GM12865 (cell line): ENCODE data around the gene SLC31A1.

ENCODE experiments used
- DNase-seq: peaks from one replicate; pipeline ENCODE4 v3.0.0; 2010; ENCODE audit warnings: low read depth
- H3K4me3 ChIP-seq: 2 replicates; pipeline ENCODE4 v1.5.1; 2011; ENCODE audit warnings: mild to moderate bottlenecking, low read depth, low read length, control low read depth
- TF ChIP-seq, protein P1 (sequence below): IDR thresholded peaks from 2 replicates; pipeline ENCODE4 v1.5.1; 2011; ENCODE audit warnings: low read length, control low read depth, low read depth, inconsistent platforms; ENCODE audit not compliant: insufficient read depth; ENCODE audit errors: missing control alignments

The SLC31A1 gene

DNA sequence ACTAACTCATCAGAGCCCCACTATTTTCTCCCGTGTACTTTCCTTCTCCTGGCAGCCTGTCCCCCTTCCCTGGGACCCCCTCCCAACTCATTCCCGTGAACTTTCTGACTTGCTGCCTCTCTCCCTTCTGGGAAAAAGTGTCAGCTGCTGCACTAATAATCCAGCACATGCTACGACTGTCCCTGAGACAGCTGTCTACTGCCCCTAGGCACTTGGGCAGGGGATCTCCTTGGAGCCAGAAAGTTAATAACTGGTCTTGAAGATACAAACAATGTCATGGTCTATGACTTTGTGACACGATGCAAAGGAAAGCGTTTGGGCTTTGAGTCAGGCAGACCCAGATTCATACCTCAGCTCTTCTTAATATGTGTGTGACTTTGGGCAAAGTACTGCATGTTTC lies 91.9 kb downstream of the SLC31A1 start:
- no peak overlapping the region for H3K4me3 ChIP-seq
- TF ChIP-seq, protein P1, sequence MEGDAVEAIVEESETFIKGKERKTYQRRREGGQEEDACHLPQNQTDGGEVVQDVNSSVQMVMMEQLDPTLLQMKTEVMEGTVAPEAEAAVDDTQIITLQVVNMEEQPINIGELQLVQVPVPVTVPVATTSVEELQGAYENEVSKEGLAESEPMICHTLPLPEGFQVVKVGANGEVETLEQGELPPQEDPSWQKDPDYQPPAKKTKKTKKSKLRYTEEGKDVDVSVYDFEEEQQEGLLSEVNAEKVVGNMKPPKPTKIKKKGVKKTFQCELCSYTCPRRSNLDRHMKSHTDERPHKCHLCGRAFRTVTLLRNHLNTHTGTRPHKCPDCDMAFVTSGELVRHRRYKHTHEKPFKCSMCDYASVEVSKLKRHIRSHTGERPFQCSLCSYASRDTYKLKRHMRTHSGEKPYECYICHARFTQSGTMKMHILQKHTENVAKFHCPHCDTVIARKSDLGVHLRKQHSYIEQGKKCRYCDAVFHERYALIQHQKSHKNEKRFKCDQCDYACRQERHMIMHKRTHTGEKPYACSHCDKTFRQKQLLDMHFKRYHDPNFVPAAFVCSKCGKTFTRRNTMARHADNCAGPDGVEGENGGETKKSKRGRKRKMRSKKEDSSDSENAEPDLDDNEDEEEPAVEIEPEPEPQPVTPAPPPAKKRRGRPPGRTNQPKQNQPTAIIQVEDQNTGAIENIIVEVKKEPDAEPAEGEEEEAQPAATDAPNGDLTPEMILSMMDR: no peak

More for the DNA sequence above, 91.9 kb downstream of the SLC31A1 start:
- no peak for DNase-seq
